ENCODE measurements around the gene CLK3.

CLK3 gene

DNA sequence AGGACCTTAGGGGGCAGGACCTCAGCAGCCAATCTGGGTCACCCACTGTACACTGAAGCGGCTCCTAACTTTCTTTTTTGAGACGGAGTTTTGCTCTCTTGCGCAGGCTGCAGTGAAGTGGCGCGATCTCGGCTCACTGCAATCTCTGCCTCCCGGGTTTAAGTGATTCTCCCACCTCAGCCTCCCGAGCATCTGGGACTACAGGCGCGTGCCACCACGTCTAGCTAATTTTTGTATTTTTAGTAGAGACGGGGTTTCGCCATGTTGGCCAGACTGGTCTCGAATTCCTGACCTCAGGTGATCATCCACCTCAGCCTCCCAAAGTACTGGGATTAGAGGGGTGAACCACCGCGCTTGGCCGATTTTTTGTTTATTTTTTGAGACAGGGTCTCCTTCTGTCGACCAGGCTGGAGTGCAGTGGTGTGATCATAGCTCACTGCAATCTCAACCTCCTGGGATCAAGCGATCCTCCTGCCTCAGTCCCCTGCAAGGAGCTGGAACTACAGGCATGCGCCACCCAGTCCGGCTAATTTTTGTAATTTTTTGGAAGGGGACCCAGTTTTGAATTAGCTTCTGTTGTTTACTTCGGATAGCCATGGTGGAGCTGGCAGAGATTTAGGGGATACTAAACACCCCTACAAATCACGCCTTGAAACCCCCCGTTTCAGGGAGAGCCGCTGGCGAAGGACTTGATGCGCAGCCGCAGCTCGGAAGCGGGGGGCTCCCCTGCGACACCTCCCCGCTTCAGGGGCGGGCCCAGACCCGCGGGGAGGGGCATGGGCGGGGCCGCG, 1.5 kb upstream of the CLK3 start:
- no peaks in the 10 kb centered on the region for H3K27me3 ChIP-seq (replicated peaks; ENCODE audit: insufficient read depth, low read length)
- peak overlapping the region; percentile 90 for H2AFZ ChIP-seq (ENCODE audit: low read length)
- DNase-seq: no peak
- H3K4me1 ChIP-seq (ENCODE audit: low read length): peaks cover 17% of the 10 kb centered on the region
- peaks cover 15% of the 10 kb centered on the region; the same call in 1 of the 2 replicates for H4K20me1 ChIP-seq (ENCODE audit: insufficient read depth, low read length)
- peak overlapping the region; percentile 95; the same call in 1 of the 2 replicates for H3K27ac ChIP-seq (ENCODE audit: low read length)
- H3K79me2 ChIP-seq (ENCODE audit: low read length): peaks cover 42% of the 10 kb centered on the region
- H3K36me3 ChIP-seq (replicated peaks; ENCODE audit: insufficient read depth, low read length): no peaks in the 10 kb centered on the region
- TF ChIP-seq, protein P1, sequence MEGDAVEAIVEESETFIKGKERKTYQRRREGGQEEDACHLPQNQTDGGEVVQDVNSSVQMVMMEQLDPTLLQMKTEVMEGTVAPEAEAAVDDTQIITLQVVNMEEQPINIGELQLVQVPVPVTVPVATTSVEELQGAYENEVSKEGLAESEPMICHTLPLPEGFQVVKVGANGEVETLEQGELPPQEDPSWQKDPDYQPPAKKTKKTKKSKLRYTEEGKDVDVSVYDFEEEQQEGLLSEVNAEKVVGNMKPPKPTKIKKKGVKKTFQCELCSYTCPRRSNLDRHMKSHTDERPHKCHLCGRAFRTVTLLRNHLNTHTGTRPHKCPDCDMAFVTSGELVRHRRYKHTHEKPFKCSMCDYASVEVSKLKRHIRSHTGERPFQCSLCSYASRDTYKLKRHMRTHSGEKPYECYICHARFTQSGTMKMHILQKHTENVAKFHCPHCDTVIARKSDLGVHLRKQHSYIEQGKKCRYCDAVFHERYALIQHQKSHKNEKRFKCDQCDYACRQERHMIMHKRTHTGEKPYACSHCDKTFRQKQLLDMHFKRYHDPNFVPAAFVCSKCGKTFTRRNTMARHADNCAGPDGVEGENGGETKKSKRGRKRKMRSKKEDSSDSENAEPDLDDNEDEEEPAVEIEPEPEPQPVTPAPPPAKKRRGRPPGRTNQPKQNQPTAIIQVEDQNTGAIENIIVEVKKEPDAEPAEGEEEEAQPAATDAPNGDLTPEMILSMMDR (IDR thresholded peaks at IDR 0.05; ENCODE audit: low read length): no peak
- TF ChIP-seq EZH2phosphoT487 (IDR thresholded peaks at IDR 0.05; ENCODE audit: low read length) (no peak), EZH2 (optimal IDR thresholded peaks at IDR 0.05; ENCODE audit: low read depth, low read length) (no peak)
- H3K4me3 ChIP-seq (ENCODE audit: low read length): peak overlapping the region; percentile 99
- peaks cover 26% of the 10 kb centered on the region for H3F3A ChIP-seq (ENCODE audit: insufficient read depth, low read length)
- peak overlapping the region; percentile 97 for H3K4me2 ChIP-seq (ENCODE audit: low read depth, low read length)
- H3K9me3 ChIP-seq (replicated peaks; ENCODE audit: insufficient read depth, low read length): no peaks in the 10 kb centered on the region
- H3K9me2 ChIP-seq (replicated peaks; ENCODE audit: insufficient read depth, low read length): no peaks in the 10 kb centered on the region
- H3K9ac ChIP-seq (ENCODE audit: low read length): peak overlapping the region; percentile 99; the same call in 1 of the 2 replicates

DNA sequence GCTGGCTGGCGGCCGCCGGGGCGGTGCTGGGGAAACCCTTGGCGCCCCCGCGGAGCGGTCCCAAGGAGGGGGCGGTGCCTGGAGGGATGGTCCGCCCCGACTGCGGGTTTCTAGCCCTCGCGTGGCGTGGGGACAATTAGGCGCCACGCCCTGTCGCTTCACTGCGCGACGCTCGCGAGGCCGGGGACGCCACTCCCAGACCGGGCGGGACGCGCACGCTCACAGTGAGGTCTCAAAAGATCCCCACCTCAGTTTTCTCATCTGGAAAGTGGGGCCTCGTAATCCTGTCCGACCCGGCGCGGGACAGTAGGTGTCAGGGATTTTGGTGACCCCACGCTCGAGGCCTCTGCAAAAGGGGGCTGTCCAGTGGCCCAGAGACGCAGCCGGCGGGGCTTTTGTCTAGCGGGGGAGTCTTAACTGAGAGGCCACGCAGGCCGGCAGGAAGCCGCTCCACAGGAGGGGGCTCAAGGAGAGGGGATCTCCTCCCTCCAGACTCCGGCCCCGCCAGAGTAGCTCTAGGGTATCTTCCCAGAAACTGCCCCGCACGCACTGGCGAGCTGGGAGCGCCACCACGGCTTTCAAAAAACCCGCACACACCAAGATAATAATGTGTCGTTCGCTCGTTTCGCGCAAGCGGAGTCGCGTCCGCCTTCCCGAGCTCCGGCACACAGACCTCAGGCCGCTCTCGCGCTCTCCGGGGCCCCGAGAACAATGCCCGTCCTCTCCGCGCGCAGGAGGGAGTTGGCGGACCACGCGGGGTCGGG, 710 bp upstream of the CLK3 start:
- Histone ChIP-seq H3K27ac (ENCODE audit: low read length) (peak overlapping the region; percentile 95), H3K4me3 (ENCODE audit: low read length) (peak overlapping the region; percentile 99), H3K4me2 (ENCODE audit: low read depth, low read length) (peak overlapping the region; percentile 97), H3K9me2 (replicated peaks; ENCODE audit: insufficient read depth, low read length) (no peaks in the 10 kb centered on the region), H3K27me3 (replicated peaks; ENCODE audit: insufficient read depth, low read length) (no peaks in the 10 kb centered on the region), H3F3A (ENCODE audit: insufficient read depth, low read length) (peaks cover 26% of the 10 kb centered on the region), H2AFZ (ENCODE audit: low read length) (peak overlapping the region; percentile 90), H3K36me3 (replicated peaks; ENCODE audit: insufficient read depth, low read length) (0 out of 2 replicates have a peak, but pooled peaks cover 1% of the 10 kb centered on the region), H3K79me2 (ENCODE audit: low read length) (peaks cover 50% of the 10 kb centered on the region), H3K9ac (ENCODE audit: low read length) (peak overlapping the region; percentile 99), H3K9me3 (replicated peaks; ENCODE audit: insufficient read depth, low read length) (no peaks in the 10 kb centered on the region), H4K20me1 (ENCODE audit: insufficient read depth, low read length) (peaks cover 15% of the 10 kb centered on the region; the same call in 1 of the 2 replicates), H3K4me1 (ENCODE audit: low read length) (peaks cover 17% of the 10 kb centered on the region)
- TF ChIP-seq EZH2phosphoT487 (IDR thresholded peaks at IDR 0.05; ENCODE audit: low read length) (no peak), EZH2 (optimal IDR thresholded peaks at IDR 0.05; ENCODE audit: low read depth, low read length) (no peak)
- TF ChIP-seq, protein P1 (IDR thresholded peaks at IDR 0.05; ENCODE audit: low read length): no peak
- peak; percentile 80 for DNase-seq

DNA sequence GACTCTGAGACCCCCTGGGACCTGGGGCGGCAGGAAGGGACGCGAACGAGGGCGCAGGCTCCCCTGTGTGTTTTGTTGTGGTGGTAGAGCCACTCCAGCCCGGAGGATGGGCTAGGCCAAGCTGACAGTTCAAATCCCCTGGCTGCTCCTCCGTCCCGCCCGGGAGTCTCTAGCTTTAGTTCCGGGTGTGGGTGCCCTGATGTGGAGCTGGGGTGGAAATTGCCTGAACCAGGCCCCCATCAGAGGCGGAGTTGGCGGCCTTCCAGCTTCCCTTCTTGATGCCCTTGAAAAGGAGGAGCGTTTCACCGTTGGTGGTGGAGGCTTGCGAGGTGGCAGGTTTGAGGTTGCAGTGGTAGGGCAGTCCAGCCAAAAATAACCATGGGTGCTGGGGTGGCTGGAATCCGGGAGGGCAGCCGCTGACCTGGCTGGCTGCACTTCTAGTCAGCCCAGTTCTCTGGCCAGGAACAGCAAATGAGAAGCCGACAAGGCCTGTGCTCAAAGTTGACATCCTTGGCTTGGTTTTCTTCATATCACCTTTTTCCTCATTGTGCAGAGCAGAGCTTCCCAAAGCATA, 817 bp downstream of the CLK3 start:
- DNase-seq: peak; percentile 69
- Histone ChIP-seq H3K36me3 (replicated peaks; ENCODE audit: insufficient read depth, low read length) (0 out of 2 replicates have a peak, but pooled peaks cover 2% of the 10 kb centered on the region), H3K27ac (ENCODE audit: low read length) (peak overlapping the region; percentile 95), H3K9me3 (replicated peaks; ENCODE audit: insufficient read depth, low read length) (no peaks in the 10 kb centered on the region), H3K9me2 (replicated peaks; ENCODE audit: insufficient read depth, low read length) (no peaks in the 10 kb centered on the region), H3K79me2 (ENCODE audit: low read length) (peaks cover 65% of the 10 kb centered on the region), H3K9ac (ENCODE audit: low read length) (peak overlapping the region; percentile 99), H3K4me2 (ENCODE audit: low read depth, low read length) (peak overlapping the region; percentile 92), H3K27me3 (replicated peaks; ENCODE audit: insufficient read depth, low read length) (no peaks in the 10 kb centered on the region), H2AFZ (ENCODE audit: low read length) (peak overlapping the region; percentile 43; the same call in 1 of the 2 replicates), H3K4me3 (ENCODE audit: low read length) (peak overlapping the region; percentile 99), H3F3A (ENCODE audit: insufficient read depth, low read length) (peaks cover 26% of the 10 kb centered on the region), H4K20me1 (ENCODE audit: insufficient read depth, low read length) (peaks cover 18% of the 10 kb centered on the region; the same call in 1 of the 2 replicates), H3K4me1 (ENCODE audit: low read length) (peaks cover 24% of the 10 kb centered on the region)
- TF ChIP-seq, protein P1 (IDR thresholded peaks at IDR 0.05; ENCODE audit: low read length): no peak
- TF ChIP-seq EZH2phosphoT487 (IDR thresholded peaks at IDR 0.05; ENCODE audit: low read length) (no peak), EZH2 (optimal IDR thresholded peaks at IDR 0.05; ENCODE audit: low read depth, low read length) (no peak)
